K562 (cell line): Measurements from ENCODE around the gene GNAL.

ENCODE experiments used
- CTCF ChIP-seq, 3 experiments: IDR thresholded peaks in 2 of 3; conservative IDR thresholded peaks in 1 of 3; 2 replicates each; pipeline ENCODE4 v1.5.1; 2011 to 2012; ENCODE audit warnings: low read length in 3 of 3, mild to moderate bottlenecking in 3 of 3, control low read depth in 2 of 3, improper control_type of control experiment in 1 of 3, inconsistent platforms in 1 of 3, low read depth in 1 of 3, mixed read lengths in 1 of 3, moderate library complexity in 1 of 3; ENCODE audit not compliant: insufficient read depth in 2 of 3
- RCOR1 ChIP-seq, 2 experiments: IDR thresholded peaks; 2 replicates each; pipeline ENCODE4 v1.6.1; 2012; ENCODE audit warnings: low read depth in 2 of 2, low read length in 2 of 2, borderline replicate concordance in 1 of 2, improper control_type of control experiment in 1 of 2
- THRA ChIP-seq: fragments of 450-650 bp; IDR thresholded peaks from 2 replicates; pipeline ENCODE4 v1.6.1; 2017; ENCODE audit warnings: mild to moderate bottlenecking, moderate library complexity
- ZKSCAN8 ChIP-seq: fragments of 200-800 bp; sonication (Bioruptor generic); IDR thresholded peaks from 2 replicates; pipeline ENCODE4 v1.6.1; 2016; ENCODE audit warnings: missing genetic modification characterization, missing compliant biosample characterization

GRCh38 chr18:11761553-11761952 lies 72.5 kb downstream of the GNAL start:
- TF ChIP-seq CTCF (IDR thresholded peaks at IDR 0.05 in 2 of 3, conservative IDR thresholded peaks at IDR 0.05 in 1 of 3; ENCODE audit: insufficient read depth in 2 of 3, low read depth in 1 of 3, low read length in 3 of 3) (peak; percentile 29 to 48 (median 41); a peak in 4 of 6 replicates), THRA (no peak), RCOR1 (IDR thresholded peaks at IDR 0.05; ENCODE audit: borderline replicate concordance in 1 of 2, low read depth in 2 of 2, low read length in 2 of 2) (no peak), ZKSCAN8 (CRISPR knock-in tag) (no peak)
